Head of caudate nucleus (tissue), 42 donors: ENCODE results near the gene BOLA3.
"Not testable (repeated sequence)": the region's sequence is repeated elsewhere in the genome, so short reads cannot be mapped to it uniquely, and the experiment has no call there.

Experiments
- DNase-seq, 42 donors: peaks; one replicate each; pipeline versions ENCODE4 v3.0.0 to v3.0.0-alpha.2; 2020 to 2021; ENCODE audit warnings: mixed read lengths in 7 of 42
- intact Hi-C: fragments of 100-400 bp; cut with DNase I; formaldehyde crosslinking; loops from one replicate; pipeline ENCODE4 v1.15.0; 2022

Gene BOLA3

DNA sequence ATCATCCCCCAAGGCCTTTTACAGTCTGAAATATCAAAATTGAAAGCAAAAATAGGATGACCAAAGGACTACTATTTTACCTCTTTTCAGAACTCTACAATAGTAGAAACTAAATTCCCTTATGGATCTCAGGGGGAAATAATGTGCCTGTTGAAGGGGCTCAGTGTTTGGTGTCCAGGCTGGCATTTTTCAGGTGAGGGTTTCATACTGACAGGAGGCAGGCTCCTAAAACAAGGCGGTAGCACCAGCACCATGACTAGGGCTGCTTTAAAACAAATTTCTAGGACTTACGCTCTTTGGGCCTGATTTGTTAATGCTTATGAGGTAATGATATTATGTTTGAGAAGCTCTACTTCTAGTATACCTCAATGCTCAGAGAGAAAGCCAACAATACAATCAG, 5.2 kb upstream of the BOLA3 start:
- intact Hi-C loops, result no loop called here
- peak in 1 of 42 donors; percentile 16 for DNase-seq

DNA sequence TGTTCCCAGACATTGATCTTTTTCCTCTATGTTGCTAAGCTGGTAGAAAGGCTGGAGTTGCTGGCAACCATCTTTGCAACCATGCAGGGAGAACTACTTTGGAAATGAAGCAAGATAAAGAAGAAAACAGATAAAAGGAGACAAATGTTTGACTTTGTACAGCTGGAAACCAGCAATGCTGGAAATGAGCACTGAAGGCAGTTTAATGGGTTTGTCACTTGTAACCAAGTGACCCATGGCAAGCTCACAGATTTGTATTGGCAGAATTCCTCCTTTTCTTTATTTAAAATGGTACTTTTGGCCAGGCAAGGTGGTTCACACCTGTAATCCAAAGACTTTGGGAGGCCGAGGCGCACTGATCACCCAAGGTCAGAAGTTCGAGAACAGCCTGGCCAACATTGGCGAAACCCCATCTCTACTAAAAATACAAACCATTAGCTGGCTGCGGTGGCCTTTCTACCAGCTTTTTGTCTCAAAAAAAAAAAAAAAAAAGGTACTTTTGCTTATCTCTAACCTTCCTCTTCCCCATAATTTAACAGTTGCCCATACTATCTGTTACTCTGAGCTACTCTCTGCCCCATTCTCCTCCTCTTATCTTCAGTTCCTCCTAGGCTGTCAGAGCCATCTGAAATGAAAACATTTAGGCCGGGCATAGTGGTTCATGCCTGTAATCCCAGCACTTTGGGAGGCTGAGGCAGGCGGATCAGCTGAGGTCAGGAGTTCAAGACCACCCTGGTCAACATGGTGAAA, 2.0 kb upstream of the BOLA3 start:
- intact Hi-C loops, result loop anchor here (10.0 kb wide), 1 partner anchor 225 kb away; the partner anchor contains the start of gene DGUOK
- DNase-seq, result peak in 1 of 42 donors; percentile 38

DNA sequence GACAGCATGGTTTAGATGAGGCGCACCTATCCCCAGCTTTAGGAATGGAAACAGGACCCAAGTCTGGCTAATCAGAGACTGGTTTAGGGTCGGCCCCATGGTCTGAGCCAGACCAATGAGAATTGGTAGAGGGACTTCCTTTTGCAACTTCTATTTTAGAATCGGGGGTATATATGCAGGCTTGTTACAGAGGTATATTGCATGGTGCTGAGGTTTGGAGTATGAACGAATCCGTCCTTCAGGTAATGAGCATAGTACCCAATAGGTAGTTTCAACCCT, 1.5 kb upstream of the BOLA3 start:
- intact Hi-C loops, result loop anchor here (10.0 kb wide), 1 partner anchor 224 kb away; the partner anchor contains the start of gene DGUOK
- peak in 1 of 42 donors; percentile 34 for DNase-seq

DNA sequence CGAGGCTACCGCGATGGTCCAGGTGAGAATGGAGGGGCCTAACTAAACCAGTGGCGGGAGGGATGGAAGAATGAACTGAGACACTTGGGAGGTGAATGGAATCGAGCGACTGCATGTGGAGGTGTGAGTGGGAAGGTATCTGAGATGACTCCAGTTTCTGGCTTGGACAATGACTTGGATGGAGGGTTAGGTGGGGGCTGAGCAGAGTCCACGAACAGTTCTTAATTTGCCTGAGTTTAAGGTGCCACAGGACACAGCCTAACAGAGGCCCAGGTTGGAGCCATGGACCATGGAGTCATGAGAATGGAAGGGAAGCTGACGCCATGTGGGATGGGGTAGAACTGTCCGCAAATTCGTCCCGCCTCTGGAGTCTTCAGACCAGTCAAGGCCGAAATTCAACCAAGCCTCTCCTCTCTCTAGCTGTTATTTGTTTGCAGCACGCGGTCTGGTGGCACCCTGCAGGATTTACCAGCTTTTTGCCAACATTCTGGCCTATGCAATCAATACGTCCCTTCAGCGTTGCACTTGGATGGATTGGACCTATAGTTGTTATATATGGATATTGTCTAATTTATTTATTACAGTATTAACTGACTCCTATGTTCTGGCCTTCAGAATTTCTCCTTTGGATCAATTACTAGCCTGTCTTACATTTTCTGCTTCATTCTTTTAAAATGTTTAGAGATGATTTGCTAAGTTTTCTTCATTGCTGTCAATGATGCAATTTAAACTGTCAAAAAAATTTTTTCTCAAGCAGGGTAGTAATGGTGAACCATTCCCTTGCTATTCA, 940 bp upstream of the BOLA3 start:
- intact Hi-C loops, result loop anchor here (10.0 kb wide), 1 partner anchor 224 kb away; the partner anchor contains the start of gene DGUOK
- DNase-seq, result peak in 15 of 42 donors; percentile 4 to 44 (median 12)

DNA sequence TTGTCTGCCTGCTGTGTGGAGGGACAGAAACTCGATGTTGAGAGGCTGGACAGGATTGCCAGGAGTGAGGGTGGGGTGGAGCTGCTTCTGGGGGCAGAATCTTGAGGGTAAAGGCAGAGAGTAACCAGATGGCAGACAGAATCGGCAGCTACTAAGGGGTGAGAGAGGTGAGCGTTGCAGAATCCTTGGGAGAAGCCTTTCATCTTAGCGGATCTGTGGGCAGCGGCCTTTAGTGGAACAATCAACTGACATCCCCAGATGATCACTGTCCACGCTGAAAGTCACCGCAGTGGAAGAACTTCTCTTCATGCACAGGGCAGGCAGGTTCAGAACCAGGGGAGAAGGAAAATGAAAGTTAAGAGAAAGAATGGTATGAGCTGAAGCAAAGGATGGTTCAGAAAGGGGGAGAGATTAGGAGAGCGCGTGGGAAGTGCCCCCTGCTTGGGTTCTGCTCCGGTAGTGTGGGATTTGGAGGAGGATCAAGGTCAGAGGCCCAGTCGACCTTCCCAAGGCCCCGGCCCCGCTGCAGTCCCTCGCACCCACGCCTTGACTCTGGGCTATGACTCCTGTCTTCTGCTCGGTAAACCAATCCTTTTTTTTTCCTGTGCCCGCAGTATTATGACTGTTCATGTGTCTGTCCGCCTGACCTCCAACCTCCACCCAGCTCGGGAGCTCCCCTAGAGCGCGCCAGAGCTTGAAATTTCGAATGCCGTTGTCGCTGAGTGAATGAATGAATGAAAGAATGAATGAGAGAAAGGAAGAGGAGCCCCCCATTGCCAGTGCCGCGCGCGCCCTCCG, 584 bp downstream of the BOLA3 start:
- intact Hi-C loops, result loop anchor here (10.0 kb wide), 1 partner anchor 222 kb away; the partner anchor contains the start of gene DGUOK
- peak in 6 of 42 donors; percentile 7 to 43 (median 12) for DNase-seq

- DNase-seq, result peak in 1 of 42 donors; percentile 9
- intact Hi-C loops, result loop anchor here (10.0 kb wide), 1 partner anchor 218 kb away; the partner anchor contains the start of gene DGUOK
Measured at GRCh38 chr2:74142340-74142739, 5.4 kb downstream of the BOLA3 start.

GRCh38 chr2:74138600-74139323, 8.9 kb downstream of the BOLA3 start:
- intact Hi-C loops, result no loop called here
- no peak for DNase-seq

GRCh38 chr2:74137651-74138599, 9.8 kb downstream of the BOLA3 start:
- DNase-seq, result peak in 1 of 42 donors; percentile 12
- intact Hi-C loops, result no loop called here

GRCh38 chr2:74131901-74132300, 15.8 kb downstream of the BOLA3 start:
- DNase-seq, result peak in 1 of 42 donors; percentile 8
- intact Hi-C loops, result no loop called here

GRCh38 chr2:74130211-74130995, 17.3 kb downstream of the BOLA3 start:
- intact Hi-C loops, result no loop called here
- peak in 1 of 42 donors; percentile 38 for DNase-seq

DNA sequence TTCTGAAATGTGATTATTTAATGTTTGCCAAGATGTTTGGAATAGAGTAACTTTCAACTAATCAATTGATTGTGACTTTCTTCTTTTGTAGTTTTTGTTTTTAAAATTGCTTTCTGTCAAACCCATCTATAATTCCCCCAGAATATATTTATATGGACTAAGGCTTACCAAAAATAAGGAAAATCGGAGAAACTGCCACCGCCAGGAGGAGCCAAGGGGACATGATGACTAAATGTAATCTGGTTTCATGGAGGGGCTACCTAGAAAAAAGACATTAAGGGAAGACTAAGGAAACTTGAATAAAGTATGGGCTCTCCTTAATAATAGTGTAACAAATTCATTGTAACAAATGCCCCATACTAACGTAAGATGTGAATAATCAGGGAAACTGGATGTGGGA, 19.5 kb downstream of the BOLA3 start:
- no peak for DNase-seq
- intact Hi-C loops, result no loop called here

GRCh38 chr2:74123955-74124354, 23.8 kb downstream of the BOLA3 start:
- intact Hi-C loops, DNase-seq: not testable (repeated sequence)

- DNase-seq, intact Hi-C loops: not testable (repeated sequence)
Measured at GRCh38 chr2:74121846-74122245, 25.9 kb downstream of the BOLA3 start.

GRCh38 chr2:74119912-74120825, 27.5 kb downstream of the BOLA3 start:
- intact Hi-C loops, result no loop called here
- peak; percentile 50 to 95 (median 89) for DNase-seq

DNA sequence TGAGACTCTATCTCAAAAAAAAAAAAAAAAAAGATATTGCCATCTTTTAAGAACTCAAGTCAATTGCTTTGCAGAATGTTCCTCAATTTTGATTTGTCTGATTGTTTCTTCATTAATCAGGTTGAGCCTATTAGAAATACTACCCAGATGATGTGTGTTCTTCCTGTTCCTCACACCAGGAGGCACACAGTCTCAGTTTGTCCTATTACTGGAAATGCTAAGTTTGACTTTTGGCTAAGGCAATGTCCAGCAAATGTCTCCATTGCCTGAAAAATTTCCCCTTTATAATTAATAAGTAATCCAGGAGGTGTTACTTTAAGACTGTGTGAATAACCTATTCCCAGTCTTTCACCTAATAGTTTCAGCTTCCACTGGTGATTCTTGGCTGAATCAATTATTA, 28.4 kb downstream of the BOLA3 start:
- no peak for DNase-seq
- intact Hi-C loops, result no loop called here

GRCh38 chr2:74111380-74111779, 36.3 kb downstream of the BOLA3 start:
- no peak for DNase-seq
- intact Hi-C loops, result no loop called here
